ENCODE measurements around the gene C10orf53.

DNA sequence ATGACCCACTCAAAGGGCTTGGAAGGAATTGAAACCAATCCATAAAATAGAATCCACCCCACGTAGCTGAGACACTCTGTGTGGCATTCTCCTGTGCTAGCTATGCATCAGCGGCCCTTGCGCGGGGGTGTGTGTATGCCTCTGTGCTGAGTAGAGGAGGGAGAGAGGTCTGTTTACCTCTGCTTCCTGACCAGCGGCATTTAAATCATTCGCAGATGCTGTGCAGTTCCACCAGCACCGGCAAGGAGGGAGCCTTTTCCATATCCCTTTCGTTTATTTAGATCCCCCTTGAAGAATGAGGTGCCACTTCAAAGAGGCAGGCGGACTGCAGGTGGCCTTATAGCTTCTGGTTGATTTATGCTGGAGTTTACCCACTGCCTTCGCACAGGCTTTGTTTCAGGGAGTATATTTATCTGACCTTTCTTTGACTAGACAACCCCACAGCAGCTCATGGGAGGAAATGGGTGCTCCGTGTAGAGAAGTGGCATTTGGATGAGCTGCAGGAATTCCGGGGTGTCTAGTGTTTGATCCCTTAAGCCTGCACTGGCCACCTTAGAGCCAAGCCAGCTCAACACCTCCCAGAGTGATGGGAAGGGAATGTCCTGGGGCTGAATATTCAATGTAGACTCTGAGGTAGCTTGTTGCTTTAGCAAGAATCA, 11.4 kb downstream of the C10orf53 start:
- TF ChIP-seq, protein P1, sequence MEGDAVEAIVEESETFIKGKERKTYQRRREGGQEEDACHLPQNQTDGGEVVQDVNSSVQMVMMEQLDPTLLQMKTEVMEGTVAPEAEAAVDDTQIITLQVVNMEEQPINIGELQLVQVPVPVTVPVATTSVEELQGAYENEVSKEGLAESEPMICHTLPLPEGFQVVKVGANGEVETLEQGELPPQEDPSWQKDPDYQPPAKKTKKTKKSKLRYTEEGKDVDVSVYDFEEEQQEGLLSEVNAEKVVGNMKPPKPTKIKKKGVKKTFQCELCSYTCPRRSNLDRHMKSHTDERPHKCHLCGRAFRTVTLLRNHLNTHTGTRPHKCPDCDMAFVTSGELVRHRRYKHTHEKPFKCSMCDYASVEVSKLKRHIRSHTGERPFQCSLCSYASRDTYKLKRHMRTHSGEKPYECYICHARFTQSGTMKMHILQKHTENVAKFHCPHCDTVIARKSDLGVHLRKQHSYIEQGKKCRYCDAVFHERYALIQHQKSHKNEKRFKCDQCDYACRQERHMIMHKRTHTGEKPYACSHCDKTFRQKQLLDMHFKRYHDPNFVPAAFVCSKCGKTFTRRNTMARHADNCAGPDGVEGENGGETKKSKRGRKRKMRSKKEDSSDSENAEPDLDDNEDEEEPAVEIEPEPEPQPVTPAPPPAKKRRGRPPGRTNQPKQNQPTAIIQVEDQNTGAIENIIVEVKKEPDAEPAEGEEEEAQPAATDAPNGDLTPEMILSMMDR (IDR thresholded peaks at IDR 0.05): no peak
- TF ChIP-seq POLR2A (IDR thresholded peaks at IDR 0.05): no peak

Data from right lobe of liver (tissue), 4 donors.